Gastroesophageal sphincter (tissue), 4 donors: ENCODE measurements around the gene LDAH. TPM values are rescaled to one million over a fixed set of nuclear protein-coding genes. Genes with fewer than 3 reads are reported as not detected.

ENCODE experiments used
- ATAC-seq: fragments of 150-250 bp; one replicate; pipeline ENCODE4 v1.9.1; 2016; ENCODE audit warnings: mild to moderate bottlenecking, moderate library complexity
- H3K27ac ChIP-seq, 4 donors: fragments of 200-600 bp; sonication (generic) in 3 of 4; 1 replicate in 3 of 4; 2 replicates in 1 of 4; pipeline ENCODE4 v1.5.1; 2016 to 2019
- H3K27me3 ChIP-seq: fragments of 200-600 bp; sonication (generic); one replicate; pipeline ENCODE4 v1.5.1; 2019
- H3K36me3 ChIP-seq, 2 donors: fragments of 200-600 bp; sonication (generic); one replicate each; pipeline ENCODE4 v1.5.1; 2019; ENCODE audit warnings: control low read depth in 1 of 2
- H3K4me1 ChIP-seq, 3 donors: fragments of 200-600 bp; sonication (generic); 1 replicate in 2 of 3; 2 replicates in 1 of 3; pipeline ENCODE4 v1.5.1; 2016 to 2019; ENCODE audit warnings: control low read depth in 2 of 3
- H3K4me3 ChIP-seq, 2 donors: fragments of 200-600 bp; sonication (generic); one replicate each; pipeline ENCODE4 v1.5.1; 2019; ENCODE audit warnings: mild to moderate bottlenecking in 1 of 2, moderate library complexity in 1 of 2
- H3K9me3 ChIP-seq, 3 donors: fragments of 200-600 bp; sonication (generic); one replicate each; pipeline ENCODE4 v1.5.1; 2017 to 2019; ENCODE audit warnings: control low read depth in 2 of 3
- EP300 ChIP-seq: sonication (generic); formaldehyde crosslinking; IDR thresholded peaks from one replicate; pipeline ENCODE4 v1.6.1; 2017; ENCODE audit warnings: antibody characterized with exemption, mild to moderate bottlenecking
- POLR2A ChIP-seq, 2 donors: fragments of 450-650 bp; IDR thresholded peaks; one replicate each; pipeline ENCODE4 v1.6.1; 2017; ENCODE audit warnings: antibody characterized with exemption in 2 of 2, mild to moderate bottlenecking in 2 of 2, moderate library complexity in 1 of 2
- POLR2AphosphoS5 ChIP-seq: sonication (generic); formaldehyde crosslinking; IDR thresholded peaks from one replicate; pipeline ENCODE4 v1.6.1; 2017; ENCODE audit warnings: antibody characterized with exemption
- WGBS, 2 donors: methylation state at CpG; one replicate each; pipeline ENCODE4 v1.1.5; 2018; ENCODE audit warnings: low coverage in 1 of 2; 5-methylcytosine and 5-hydroxymethylcytosine counted together
- total RNA-seq, 4 donors: library from RNA; depleted of rRNA; stranded (reverse); fragments of >200 nt; gene quantifications; one replicate each; pipeline ENCODE4 v1.1.0, GENCODE V29; 2016
- TF ChIP-seq, protein P1 (sequence below), 4 experiments: fragments of 200-600 bp in 2 of 4; fragments of 450-650 bp in 2 of 4; sonication (generic) in 1 of 4; IDR thresholded peaks; one replicate each; pipeline ENCODE4 v1.5.1; 2017 to 2019; ENCODE audit warnings: antibody characterized with exemption in 4 of 4, mild to moderate bottlenecking in 2 of 4, moderate library complexity in 2 of 4

Gene LDAH
- total RNA-seq, 4 donors from 2014 or later, result 10.5 to 19.0 (median 14.5) TPM

DNA sequence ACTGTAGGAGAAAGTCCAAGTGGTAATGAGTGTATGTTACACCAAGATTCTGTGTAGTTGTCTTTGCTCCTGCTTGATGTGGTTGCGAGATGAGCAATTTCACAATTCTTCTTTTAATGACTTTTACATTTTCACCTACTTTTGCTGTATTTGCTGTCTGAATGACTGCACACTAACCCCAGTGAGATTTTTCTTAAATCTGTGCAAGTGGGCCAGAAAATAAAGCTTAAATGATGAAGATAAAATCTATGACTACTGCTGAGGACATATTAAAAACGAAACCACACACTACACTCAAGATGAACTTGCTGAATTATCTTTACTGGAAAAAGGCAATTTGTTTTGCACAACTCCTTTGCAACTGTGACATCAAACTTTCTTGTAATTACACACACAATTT is 4.1 kb downstream of the LDAH start:
- no peaks in the 10 kb centered on the region for H3K36me3 ChIP-seq
- H3K4me1 ChIP-seq, result peaks cover 0 to 12% (median 0%) of the 10 kb centered on the region in 3 donors
- ATAC-seq, result no peak
- no peak overlapping the region for H3K4me3 ChIP-seq
- TF ChIP-seq EP300 (no peak), POLR2AphosphoS5 (no peak), POLR2A (IDR thresholded peaks at IDR 0.05) (no peak)
- TF ChIP-seq, protein P1, sequence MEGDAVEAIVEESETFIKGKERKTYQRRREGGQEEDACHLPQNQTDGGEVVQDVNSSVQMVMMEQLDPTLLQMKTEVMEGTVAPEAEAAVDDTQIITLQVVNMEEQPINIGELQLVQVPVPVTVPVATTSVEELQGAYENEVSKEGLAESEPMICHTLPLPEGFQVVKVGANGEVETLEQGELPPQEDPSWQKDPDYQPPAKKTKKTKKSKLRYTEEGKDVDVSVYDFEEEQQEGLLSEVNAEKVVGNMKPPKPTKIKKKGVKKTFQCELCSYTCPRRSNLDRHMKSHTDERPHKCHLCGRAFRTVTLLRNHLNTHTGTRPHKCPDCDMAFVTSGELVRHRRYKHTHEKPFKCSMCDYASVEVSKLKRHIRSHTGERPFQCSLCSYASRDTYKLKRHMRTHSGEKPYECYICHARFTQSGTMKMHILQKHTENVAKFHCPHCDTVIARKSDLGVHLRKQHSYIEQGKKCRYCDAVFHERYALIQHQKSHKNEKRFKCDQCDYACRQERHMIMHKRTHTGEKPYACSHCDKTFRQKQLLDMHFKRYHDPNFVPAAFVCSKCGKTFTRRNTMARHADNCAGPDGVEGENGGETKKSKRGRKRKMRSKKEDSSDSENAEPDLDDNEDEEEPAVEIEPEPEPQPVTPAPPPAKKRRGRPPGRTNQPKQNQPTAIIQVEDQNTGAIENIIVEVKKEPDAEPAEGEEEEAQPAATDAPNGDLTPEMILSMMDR (IDR thresholded peaks at IDR 0.05), result no peak
- H3K27me3 ChIP-seq, result no peaks in the 10 kb centered on the region
- no peak overlapping the region for H3K27ac ChIP-seq
- H3K9me3 ChIP-seq, result no peaks in the 10 kb centered on the region
- WGBS, 2 donors, result 69 to 90% methylated on average over 2 of the region's 2 CpGs

- Histone ChIP-seq H3K36me3 (no peaks in the 10 kb centered on the region), H3K4me1 (no peaks in the 10 kb centered on the region), H3K27me3 (no peaks in the 10 kb centered on the region), H3K4me3 (no peak overlapping the region), H3K27ac (no peak overlapping the region), H3K9me3 (no peaks in the 10 kb centered on the region)
- no peak for ATAC-seq
- TF ChIP-seq POLR2AphosphoS5 (no peak), POLR2A (IDR thresholded peaks at IDR 0.05) (no peak), EP300 (no peak)
- TF ChIP-seq, protein P1 (IDR thresholded peaks at IDR 0.05), result no peak
- WGBS, 2 donors, result 88 to 100% methylated on average over 1 of the region's 1 CpG
These were observed 7.7 kb downstream of the LDAH start for GRCh38 chr2:20815216-20815615.

DNA sequence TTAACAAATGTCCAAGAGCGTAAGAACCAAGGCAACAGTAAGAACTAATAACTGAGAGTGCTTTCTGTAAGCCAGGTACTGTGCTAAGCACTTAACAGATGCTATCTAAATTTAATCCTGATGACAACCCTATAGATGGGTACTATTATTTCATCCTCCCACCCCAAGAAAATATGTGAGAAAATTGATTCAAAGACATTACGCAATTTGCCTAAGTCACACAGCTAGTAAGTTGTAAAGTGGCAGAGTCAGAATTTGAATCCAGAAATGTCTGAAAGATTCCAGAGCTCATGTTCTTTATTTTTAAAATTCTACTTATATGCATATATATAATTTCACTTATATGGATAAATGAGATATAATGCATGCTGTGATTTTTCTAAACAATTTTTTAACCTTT is 10.1 kb downstream of the LDAH start:
- no peak overlapping the region for H3K4me3 ChIP-seq
- 91 to 100% methylated on average over 2 of the region's 2 CpGs for WGBS, 2 donors
- no peak for ATAC-seq
- no peaks in the 10 kb centered on the region for H3K36me3 ChIP-seq
- no peaks in the 10 kb centered on the region for H3K9me3 ChIP-seq
- H3K4me1 ChIP-seq, result no peaks in the 10 kb centered on the region
- no peak overlapping the region for H3K27ac ChIP-seq
- TF ChIP-seq POLR2AphosphoS5, result no peak
- no peak for TF ChIP-seq POLR2A (IDR thresholded peaks at IDR 0.05)
- TF ChIP-seq, protein P1 (IDR thresholded peaks at IDR 0.05), result no peak
- TF ChIP-seq EP300, result no peak
- H3K27me3 ChIP-seq, result no peaks in the 10 kb centered on the region

GRCh38 chr2:20806286-20806685 is 16.6 kb downstream of the LDAH start:
- TF ChIP-seq POLR2AphosphoS5 (no peak), EP300 (no peak), POLR2A (IDR thresholded peaks at IDR 0.05) (no peak)
- TF ChIP-seq, protein P1 (IDR thresholded peaks at IDR 0.05), result no peak
- no peaks in the 10 kb centered on the region for H3K27me3 ChIP-seq
- no peaks in the 10 kb centered on the region for H3K36me3 ChIP-seq
- no peaks in the 10 kb centered on the region for H3K9me3 ChIP-seq
- H3K27ac ChIP-seq, result no peak overlapping the region
- WGBS, 2 donors, result 67 to 85% methylated on average over 1 of the region's 1 CpG
- H3K4me1 ChIP-seq, result no peaks in the 10 kb centered on the region
- no peak overlapping the region for H3K4me3 ChIP-seq
- no peak for ATAC-seq

DNA sequence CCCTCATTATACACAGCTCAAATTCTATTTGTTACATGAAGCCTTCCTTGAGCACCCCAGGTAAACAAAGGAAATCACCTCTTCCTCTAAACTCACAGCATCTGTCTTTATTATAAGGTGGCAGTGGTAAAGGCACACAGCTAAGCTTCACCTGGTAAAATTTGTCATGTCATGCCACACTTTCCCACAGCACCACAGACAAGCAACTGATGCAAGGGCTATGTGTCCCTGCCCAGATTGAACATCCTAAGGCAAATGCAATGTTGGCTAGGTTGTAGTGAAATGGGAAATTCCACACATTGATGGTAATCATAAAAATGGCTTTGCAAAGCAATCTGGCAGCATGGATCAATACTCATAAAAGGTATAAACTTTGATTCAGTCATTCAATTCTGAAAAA is 18.9 kb downstream of the LDAH start:
- H3K9me3 ChIP-seq, result no peaks in the 10 kb centered on the region
- H3K36me3 ChIP-seq, result peaks cover 0 to under 1% of the 10 kb centered on the region in 2 donors
- H3K27ac ChIP-seq, result no peak overlapping the region
- H3K4me3 ChIP-seq, result no peak overlapping the region
- no peak for TF ChIP-seq POLR2AphosphoS5
- no peak for TF ChIP-seq POLR2A (IDR thresholded peaks at IDR 0.05)
- TF ChIP-seq, protein P1 (IDR thresholded peaks at IDR 0.05), result no peak
- TF ChIP-seq EP300, result no peak
- H3K4me1 ChIP-seq, result no peaks in the 10 kb centered on the region
- ATAC-seq, result no peak
- no peaks in the 10 kb centered on the region for H3K27me3 ChIP-seq
